ENCODE measurements around the gene SLC9A9.

GRCh38 chr3:143358155-143358792 is 490.0 kb downstream of the SLC9A9 start:
- TF ChIP-seq CTCF (IDR thresholded peaks at IDR 0.05; ENCODE audit: poor library complexity) (no peak), EZH2 (IDR thresholded peaks at IDR 0.05; ENCODE audit: borderline replicate concordance) (no peak), EZH2phosphoT487 (IDR thresholded peaks at IDR 0.05; ENCODE audit: low read depth, severe bottlenecking, unreplicated experiment) (no peak)
